Muscle of leg (tissue), 11 donors: Measurements from ENCODE around the gene SNUPN. TPM values are rescaled to one million over a fixed set of nuclear protein-coding genes. Genes with fewer than 3 reads are reported as not detected.

ENCODE experiments used
- DNase-seq: peaks from one replicate; pipeline ENCODE4 v3.0.0; 2013
- H3K27ac ChIP-seq: one replicate; pipeline ENCODE4 v1.5.1; 2013; ENCODE audit warnings: mild to moderate bottlenecking, low read length, control low read depth
- H3K27me3 ChIP-seq: one replicate; pipeline ENCODE4 v1.6.1; 2013; ENCODE audit warnings: low read length; ENCODE audit not compliant: control insufficient read depth, insufficient read depth
- H3K36me3 ChIP-seq: one replicate; pipeline ENCODE4 v1.6.1; 2013; ENCODE audit warnings: low read length; ENCODE audit not compliant: control insufficient read depth, insufficient read depth
- H3K4me1 ChIP-seq: one replicate; pipeline ENCODE4 v1.6.1; 2013; ENCODE audit warnings: low read length; ENCODE audit not compliant: control insufficient read depth, insufficient read depth
- H3K4me3 ChIP-seq: one replicate; pipeline ENCODE4 v1.5.1; 2013; ENCODE audit warnings: low read length, control low read depth
- H3K9me3 ChIP-seq: replicated peaks from 2 replicates; pipeline ENCODE4 v1.6.1; 2013; ENCODE audit warnings: low read depth, low read length; ENCODE audit not compliant: control insufficient read depth
- WGBS: methylation state at CpG from one replicate; pipeline ENCODE4 v1.1.5; 2013; ENCODE audit warnings: missing lambda C conversion rate; ENCODE audit not compliant: insufficient coverage; 5-methylcytosine and 5-hydroxymethylcytosine counted together
- polyA plus RNA-seq, 8 donors: library from polyadenylated mRNA; unstranded; fragments of 120-200 nt; gene quantifications; one replicate each; pipeline versions ENCODE4 v1.2.1 to v1.2.3, GENCODE V29; 2013; ENCODE audit warnings: inconsistent platforms in 1 of 8, low replicate concordance in 1 of 8; ENCODE audit not compliant: insufficient read length in 8 of 8, insufficient read depth in 1 of 8
- total RNA-seq: library from RNA; stranded (reverse); fragments of 120-200 nt; gene quantifications from one replicate; pipeline ENCODE4 v1.2.4, GENCODE V29; 2013

The SNUPN gene
- total and polyA plus RNA-seq, 9 donors: 18.9 to 27.6 (median 22.0) TPM

GRCh38 chr15:75655931-75656330 is 30.4 kb upstream of the SNUPN start:
- Histone ChIP-seq H3K27ac (no peak overlapping the region), H3K9me3 (no peaks in the 10 kb centered on the region), H3K27me3 (no peaks in the 10 kb centered on the region), H3K4me3 (no peak overlapping the region), H3K36me3 (peaks cover 73% of the 10 kb centered on the region), H3K4me1 (peaks cover 52% of the 10 kb centered on the region)
- DNase-seq: no peak
- 51% methylated on average over 3 of the region's 4 CpGs for WGBS

- no peaks in the 10 kb centered on the region for H3K9me3 ChIP-seq
- no peak overlapping the region for H3K27ac ChIP-seq
- H3K4me1 ChIP-seq: peaks cover 52% of the 10 kb centered on the region
- no peak overlapping the region for H3K4me3 ChIP-seq
- 62% methylated on average over 1 of the region's 4 CpGs for WGBS
- no peak for DNase-seq
- H3K27me3 ChIP-seq: no peaks in the 10 kb centered on the region
- peaks cover 79% of the 10 kb centered on the region for H3K36me3 ChIP-seq
These were observed 28.8 kb upstream of the SNUPN start for GRCh38 chr15:75654201-75654907.

GRCh38 chr15:75653347-75653913 is 27.9 kb upstream of the SNUPN start:
- Histone ChIP-seq H3K36me3 (peaks cover 79% of the 10 kb centered on the region), H3K27ac (no peak overlapping the region), H3K9me3 (no peaks in the 10 kb centered on the region), H3K4me1 (peaks cover 57% of the 10 kb centered on the region), H3K4me3 (no peak overlapping the region), H3K27me3 (no peaks in the 10 kb centered on the region)
- 59% methylated on average over 10 of the region's 16 CpGs for WGBS
- no peak for DNase-seq

GRCh38 chr15:75651810-75652543 is 26.5 kb upstream of the SNUPN start:
- H3K36me3 ChIP-seq: peaks cover 64% of the 10 kb centered on the region
- 20% methylated on average over 1 of the region's 2 CpGs for WGBS
- no peak overlapping the region for H3K27ac ChIP-seq
- no peaks in the 10 kb centered on the region for H3K27me3 ChIP-seq
- peaks cover 59% of the 10 kb centered on the region for H3K4me1 ChIP-seq
- peak overlapping the region; percentile 11 for H3K4me3 ChIP-seq
- no peak for DNase-seq
- no peaks in the 10 kb centered on the region for H3K9me3 ChIP-seq

- 20% methylated on average over 3 of the region's 9 CpGs for WGBS
- H3K27ac ChIP-seq: no peak overlapping the region
- no peaks in the 10 kb centered on the region for H3K9me3 ChIP-seq
- H3K27me3 ChIP-seq: no peaks in the 10 kb centered on the region
- peak overlapping the region; percentile 11 for H3K4me3 ChIP-seq
- peak; percentile 51 for DNase-seq
- H3K36me3 ChIP-seq: peaks cover 59% of the 10 kb centered on the region
- peaks cover 67% of the 10 kb centered on the region for H3K4me1 ChIP-seq
These were observed 25.6 kb upstream of the SNUPN start for GRCh38 chr15:75650908-75651809.

GRCh38 chr15:75649848-75650247 is 24.3 kb upstream of the SNUPN start:
- H3K36me3 ChIP-seq: peaks cover 49% of the 10 kb centered on the region
- no peaks in the 10 kb centered on the region for H3K9me3 ChIP-seq
- peaks cover 69% of the 10 kb centered on the region for H3K4me1 ChIP-seq
- WGBS: 95% methylated on average over 10 of the region's 18 CpGs
- H3K27me3 ChIP-seq: no peaks in the 10 kb centered on the region
- H3K27ac ChIP-seq: no peak overlapping the region
- DNase-seq: no peak
- no peak overlapping the region for H3K4me3 ChIP-seq

GRCh38 chr15:75649045-75649761 is 23.7 kb upstream of the SNUPN start:
- Histone ChIP-seq H3K4me3 (peak overlapping the region; percentile 91), H3K4me1 (peaks cover 65% of the 10 kb centered on the region), H3K9me3 (no peaks in the 10 kb centered on the region), H3K27me3 (no peaks in the 10 kb centered on the region), H3K27ac (peak overlapping the region; percentile 97), H3K36me3 (peaks cover 42% of the 10 kb centered on the region)
- WGBS: 71% methylated on average over 13 of the region's 19 CpGs
- no peak for DNase-seq

GRCh38 chr15:75648156-75649000 is 22.9 kb upstream of the SNUPN start:
- H3K27me3 ChIP-seq: no peaks in the 10 kb centered on the region
- WGBS: under 1% methylated on average over 28 of the region's 34 CpGs
- H3K36me3 ChIP-seq: peaks cover 39% of the 10 kb centered on the region
- DNase-seq: peak; percentile 71
- H3K9me3 ChIP-seq: no peaks in the 10 kb centered on the region
- peaks cover 62% of the 10 kb centered on the region for H3K4me1 ChIP-seq
- H3K4me3 ChIP-seq: peak overlapping the region; percentile 91
- H3K27ac ChIP-seq: peak overlapping the region; percentile 97
